ENCODE results near the gene OR51I1. TPM values are rescaled to one million over a fixed set of nuclear protein-coding genes. Genes with fewer than 3 reads are reported as not detected.

Gene OR51I1
- total RNA-seq, 1 experiment from 2014 or later: not detected

GRCh38 chr11:5449432-5449831, 8.1 kb upstream of the OR51I1 start:
- no peak overlapping the region for H2BK15ac ChIP-seq (ENCODE audit: low read depth, low read length)
- no peak overlapping the region for H3K18ac ChIP-seq (ENCODE audit: insufficient read length, low read depth, low read length)
- H2BK12ac ChIP-seq (ENCODE audit: insufficient read length, low read depth, low read length): no peak overlapping the region
- Mint-ChIP-seq H3K4me1 (peaks cover 17 to 27% of the 10 kb centered on the region in 2 experiments), H3K27ac (no peak overlapping the region), H3K36me3 (ENCODE audit: insufficient read depth in 1 of 3, low read depth in 3 of 3) (no peaks in the 10 kb centered on the region), H3K27me3 (ENCODE audit: low read depth) (peaks cover 4% of the 10 kb centered on the region), H3K4me3 (no peak overlapping the region), H3K9me3 (no peaks in the 10 kb centered on the region)
- H2BK120ac ChIP-seq (ENCODE audit: low read depth, low read length, poor library complexity, severe bottlenecking): no peak overlapping the region
- no peak overlapping the region for H3K9ac ChIP-seq (ENCODE audit: extremely low read depth, insufficient read length, low read length)
- no peak overlapping the region for H4K5ac ChIP-seq (ENCODE audit: insufficient read length, low read depth, low read length)
- no peaks in the 10 kb centered on the region for H4K20me1 ChIP-seq (ENCODE audit: control insufficient read depth, insufficient read depth, insufficient read length)
- H2AK5ac ChIP-seq (ENCODE audit: insufficient read length, low read length): no peak overlapping the region
- no peaks in the 10 kb centered on the region for H3K79me2 ChIP-seq (ENCODE audit: insufficient read depth, low read length)
- no peaks in the 10 kb centered on the region for H3K23me2 ChIP-seq (ENCODE audit: insufficient read length, low read depth, low read length, poor library complexity, severe bottlenecking)
- H2BK20ac ChIP-seq (ENCODE audit: low read depth, low read length, poor library complexity, severe bottlenecking): no peak overlapping the region
- no peaks in the 10 kb centered on the region for H3K79me1 ChIP-seq (ENCODE audit: insufficient read depth, low read depth, low read length, poor library complexity, severe bottlenecking)
- H3K14ac ChIP-seq (ENCODE audit: insufficient read depth, low read length): no peak overlapping the region
- H4K91ac ChIP-seq (ENCODE audit: insufficient read length, low read depth, low read length): no peak overlapping the region
- no peak for DNase-seq
- no peak overlapping the region for H3K56ac ChIP-seq (ENCODE audit: insufficient read length, low read depth, low read length)
- no peaks in the 10 kb centered on the region for H3K27me3 ChIP-seq (ENCODE audit: insufficient read depth, low read length)
- H3K27ac ChIP-seq (ENCODE audit: insufficient read length, low read depth, low read length): no peak overlapping the region
- H3K9me3 ChIP-seq (ENCODE audit: control insufficient read depth, low read depth, low read length): no peaks in the 10 kb centered on the region
- TF ChIP-seq CTCF (conservative IDR thresholded peaks at IDR 0.05): no peak
- no peak overlapping the region for H4K8ac ChIP-seq (replicated peaks; ENCODE audit: insufficient read length, low read depth, low read length)
- WGBS (ENCODE audit: extremely low coverage, insufficient read length, low lambda C conversion rate): no CpG with 5 or more reads among the region's 4 CpGs
- H3K4me2 ChIP-seq (ENCODE audit: insufficient read depth, insufficient read length, low read length): no peak overlapping the region
- H3K23ac ChIP-seq (ENCODE audit: insufficient read length, low read depth, low read length): no peak overlapping the region
- H3K4ac ChIP-seq (ENCODE audit: low read depth, low read length): no peak overlapping the region
- no peak overlapping the region for H3T11ph ChIP-seq (ENCODE audit: low read length)
- H2BK5ac ChIP-seq (ENCODE audit: insufficient read length, low read length): no peak overlapping the region
- no peaks in the 10 kb centered on the region for H3K4me1 ChIP-seq (ENCODE audit: insufficient read depth, low read length)
- no peak overlapping the region for H2AFZ ChIP-seq (ENCODE audit: low read length)
